ENCODE results near the gene CASTOR2. TPM values are rescaled to one million over a fixed set of nuclear protein-coding genes. Genes with fewer than 3 reads are reported as not detected.
"Not testable (repeated sequence)": the region's sequence is repeated elsewhere in the genome, so short reads cannot be mapped to it uniquely, and the experiment has no call there.

Gene CASTOR2
- total RNA-seq, 1 experiment from 2014 or later: 12.6 TPM

GRCh38 chr7:75050501-75050900 is 86.0 kb downstream of the CASTOR2 start:
- peak; percentile 42 for DNase-seq (ENCODE audit: low spot score)

DNA sequence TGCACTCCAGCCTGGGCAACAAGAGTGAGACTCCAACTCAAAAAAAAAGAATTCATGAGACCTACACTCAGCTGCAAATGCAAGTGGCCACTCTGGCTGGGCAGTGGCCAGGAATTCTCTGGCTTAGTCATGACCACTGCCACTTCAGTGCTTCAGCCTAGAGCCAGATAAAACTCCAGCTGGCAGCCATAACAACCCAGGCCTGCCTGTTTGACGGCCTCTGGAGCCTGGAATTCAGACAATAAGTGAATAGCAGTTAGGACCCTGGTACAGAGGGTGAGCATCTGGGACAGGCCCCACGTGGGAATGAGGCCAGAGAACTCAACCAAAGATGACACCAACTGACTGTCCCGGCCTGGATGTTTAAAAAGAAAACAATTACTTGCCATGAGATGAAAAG is 90.2 kb downstream of the CASTOR2 start:
- DNase-seq (ENCODE audit: low spot score): peak; percentile 95

GRCh38 chr7:75055155-75055554 is 90.7 kb downstream of the CASTOR2 start:
- no peak for DNase-seq (ENCODE audit: low spot score)

- DNase-seq (ENCODE audit: low spot score): peak; percentile 83
Observed at GRCh38 chr7:75055830-75056772, 91.6 kb downstream of the CASTOR2 start.

GRCh38 chr7:75058406-75058805 is 93.9 kb downstream of the CASTOR2 start:
- no peak for DNase-seq (ENCODE audit: low spot score)

DNA sequence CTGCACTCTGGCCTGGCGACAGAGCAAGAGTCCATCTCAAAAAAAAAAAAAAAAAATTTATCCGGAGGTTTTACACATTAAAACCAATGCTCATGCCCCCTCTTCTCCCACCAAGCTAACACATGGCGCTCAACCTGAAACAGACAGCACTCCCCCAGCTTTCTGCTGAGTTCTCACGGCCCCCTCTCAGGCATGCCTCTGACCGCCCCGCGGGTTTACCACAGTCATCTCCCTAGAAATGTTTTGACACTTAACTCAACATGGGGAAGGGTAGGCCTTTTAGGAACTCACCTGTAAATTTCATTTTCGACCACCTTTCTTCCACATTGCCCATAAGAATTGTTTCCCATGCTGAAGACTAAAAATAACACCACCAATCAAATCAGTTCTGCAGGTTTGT is 99.8 kb downstream of the CASTOR2 start:
- DNase-seq (ENCODE audit: low spot score): no peak

GRCh38 chr7:75064801-75065200 is 100.3 kb downstream of the CASTOR2 start:
- DNase-seq (ENCODE audit: low spot score): no peak

- DNase-seq (ENCODE audit: low spot score): no peak
Observed at GRCh38 chr7:75066521-75066920, 102.0 kb downstream of the CASTOR2 start.

GRCh38 chr7:75072981-75073283 is 108.4 kb downstream of the CASTOR2 start:
- no peak for DNase-seq (ENCODE audit: low spot score)

DNA sequence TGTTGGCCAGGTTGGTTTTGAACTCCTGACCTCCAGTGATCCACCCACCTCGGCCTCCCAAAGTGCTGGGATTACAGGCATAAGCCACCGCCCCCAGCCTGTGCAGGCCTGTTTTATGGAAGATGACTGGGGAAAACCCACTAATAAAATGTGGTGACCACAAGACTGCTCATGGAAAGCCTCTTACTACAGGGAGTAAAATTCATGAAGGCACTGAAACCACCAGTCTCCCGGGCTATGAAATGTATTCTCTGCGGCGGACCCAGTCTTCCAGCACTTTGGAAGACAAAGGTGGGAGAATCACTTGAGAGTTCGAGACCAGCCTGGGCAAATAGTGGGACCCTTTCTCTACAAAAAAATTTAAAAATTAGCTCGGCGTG is 109.7 kb downstream of the CASTOR2 start:
- not testable (repeated sequence) for DNase-seq (ENCODE audit: low spot score)

Other genes with a start within 250 kb of the CASTOR2 start
- gene NCF1, start 190.7 kb upstream of the CASTOR2 start, total RNA-seq (2014; rRNA removed; shearing (Covaris generic)): not detected in 2 replicates
- gene GTF2IRD2, start 113.1 kb upstream of the CASTOR2 start, total RNA-seq (2014; rRNA removed; shearing (Covaris generic)): 31.9 and 38.4 TPM in 2 replicates
- gene RCC1L, start 109.1 kb downstream of the CASTOR2 start, total RNA-seq (2014; rRNA removed; shearing (Covaris generic)): 121 and 129 TPM in 2 replicates
- gene GTF2IRD2B, start 127.9 kb downstream of the CASTOR2 start, total RNA-seq (2014; rRNA removed; shearing (Covaris generic)): 7.9 and 9.7 TPM in 2 replicates